SK-N-SH treated with all-trans-retinoic acid at 6 μM for 48 hours (cell line): ENCODE data around the gene NCAPG2.

Experiments used
- ARNTL ChIP-seq: fragments of 450-650 bp; formaldehyde crosslinking; IDR thresholded peaks from 2 replicates; pipeline ENCODE4 v1.5.0; 2020; ENCODE audit warnings: low read depth, mild to moderate bottlenecking, moderate library complexity, borderline replicate concordance
- TOX ChIP-seq: fragments of 250-450 bp; sonication (Bioruptor Pico); IDR thresholded peaks from 2 replicates; pipeline ENCODE4 v1.8.0; 2021; ENCODE audit warnings: mild to moderate bottlenecking, moderate library complexity, borderline replicate concordance
- TF ChIP-seq, protein P1 (sequence below): fragments of 250-450 bp; sonication (Bioruptor Pico); IDR thresholded peaks from 2 replicates; pipeline ENCODE4 v1.8.0; 2020; ENCODE audit warnings: mild to moderate bottlenecking, moderate library complexity, borderline replicate concordance

DNA sequence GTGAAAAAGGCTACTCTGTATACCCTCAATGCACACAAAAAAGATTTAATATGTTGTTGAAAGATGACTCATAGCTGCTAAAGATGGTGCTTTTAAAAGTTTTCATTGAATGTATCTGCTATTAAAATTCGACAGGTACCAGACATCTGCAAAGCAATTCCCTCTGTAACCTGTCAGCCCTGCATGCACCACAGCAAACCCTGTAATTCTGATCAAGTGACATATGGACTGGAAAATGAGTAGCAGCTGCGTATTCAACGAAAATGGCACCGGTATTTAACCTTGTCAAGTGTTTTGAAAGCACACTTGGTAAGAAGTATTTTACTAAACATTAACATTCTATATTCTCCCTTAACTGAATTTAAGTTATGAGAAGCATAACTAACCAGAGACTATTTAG is 58.8 kb downstream of the NCAPG2 start:
- TF ChIP-seq, protein P1, sequence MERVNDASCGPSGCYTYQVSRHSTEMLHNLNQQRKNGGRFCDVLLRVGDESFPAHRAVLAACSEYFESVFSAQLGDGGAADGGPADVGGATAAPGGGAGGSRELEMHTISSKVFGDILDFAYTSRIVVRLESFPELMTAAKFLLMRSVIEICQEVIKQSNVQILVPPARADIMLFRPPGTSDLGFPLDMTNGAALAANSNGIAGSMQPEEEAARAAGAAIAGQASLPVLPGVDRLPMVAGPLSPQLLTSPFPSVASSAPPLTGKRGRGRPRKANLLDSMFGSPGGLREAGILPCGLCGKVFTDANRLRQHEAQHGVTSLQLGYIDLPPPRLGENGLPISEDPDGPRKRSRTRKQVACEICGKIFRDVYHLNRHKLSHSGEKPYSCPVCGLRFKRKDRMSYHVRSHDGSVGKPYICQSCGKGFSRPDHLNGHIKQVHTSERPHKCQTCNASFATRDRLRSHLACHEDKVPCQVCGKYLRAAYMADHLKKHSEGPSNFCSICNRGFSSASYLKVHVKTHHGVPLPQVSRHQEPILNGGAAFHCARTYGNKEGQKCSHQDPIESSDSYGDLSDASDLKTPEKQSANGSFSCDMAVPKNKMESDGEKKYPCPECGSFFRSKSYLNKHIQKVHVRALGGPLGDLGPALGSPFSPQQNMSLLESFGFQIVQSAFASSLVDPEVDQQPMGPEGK (CRISPR knock-in tag), result no peak
- TF ChIP-seq ARNTL (CRISPR knock-in tag), result no peak
- TF ChIP-seq TOX, result no peak
